Measurements from ENCODE around the gene TLK1. TPM values are rescaled to one million over a fixed set of nuclear protein-coding genes. Genes with fewer than 3 reads are reported as not detected.

The TLK1 gene
- total and polyA plus RNA-seq, 10 of the 15 experiments (the other 5 are each of a cell fraction or from before 2014, with no cell fraction given) = 25.1 to 126 (median 57.3) TPM

DNA sequence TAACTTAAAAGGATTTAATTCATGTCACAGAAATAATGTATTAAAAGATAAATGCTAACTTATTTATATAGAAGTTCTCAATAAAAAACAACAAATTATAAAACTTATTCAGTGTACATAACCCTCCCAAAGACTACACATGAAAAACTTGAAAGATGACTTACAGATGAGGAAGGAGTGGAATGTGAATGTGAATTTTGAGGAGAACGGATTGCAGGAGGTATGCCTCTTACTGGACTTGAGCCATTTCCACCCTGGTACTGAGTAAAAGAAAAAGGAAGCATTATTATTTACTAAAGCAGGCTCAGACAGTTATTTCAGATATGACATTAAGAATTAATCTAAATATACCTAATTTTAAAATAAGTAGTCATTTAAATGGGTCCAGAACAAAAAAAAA lies 104.4 kb downstream of the TLK1 start:
- Histone ChIP-seq H3K4me2 (ENCODE audit: control insufficient read depth, insufficient read depth) (no peak overlapping the region), H3K4me1 (ENCODE audit: control insufficient read depth, insufficient read depth, low read length) (no peaks in the 10 kb centered on the region), H3K9me3 (replicated peaks; ENCODE audit: control insufficient read depth, insufficient read depth, low read length) (no peaks in the 10 kb centered on the region), H3K27me3 (replicated peaks in 1 of 2; ENCODE audit: control insufficient read depth in 2 of 2, insufficient read depth in 2 of 2, low read length in 1 of 2) (no peaks in the 10 kb centered on the region), H3K27ac (ENCODE audit: control insufficient read depth, insufficient read depth) (no peak overlapping the region), H4K20me1 (ENCODE audit: control insufficient read depth, insufficient read depth) (no peaks in the 10 kb centered on the region), H3K4me3 (no peak overlapping the region), H3K36me3 (ENCODE audit: control insufficient read depth in 2 of 2, insufficient read depth in 2 of 2, low read length in 1 of 2) (peaks cover 7 to 47% of the 10 kb centered on the region in 2 experiments), H3K9ac (ENCODE audit: control insufficient read depth, insufficient read depth, low read length) (no peak overlapping the region), H2AFZ (ENCODE audit: control insufficient read depth, low read depth, low read length) (no peak overlapping the region), H3K79me2 (ENCODE audit: control insufficient read depth, insufficient read depth, low read length) (peaks cover 10% of the 10 kb centered on the region)
- ChIA-PET CTCF (no interaction called here), RAD21 (ENCODE audit: unreplicated experiment) (no interaction called here), SMC1A (ENCODE audit: uncharacterized antibody, unreplicated experiment) (no interaction called here), POLR2A (no interaction called here)
- in situ Hi-C loops (cut with MboI) (no loop called here), intact Hi-C loops (cut with micrococcal nuclease; ENCODE audit: unreplicated experiment) (no loop called here)
- no peak for FAIRE-seq
- TF ChIP-seq LARP7 (IDR thresholded peaks at IDR 0.05) (no peak), ASH2L (IDR thresholded peaks at IDR 0.05; ENCODE audit: borderline replicate concordance, low read depth) (no peak)
- WGBS (ENCODE audit: insufficient coverage, insufficient replicate concordance, low lambda C conversion rate, missing lambda C conversion rate) = 96% methylated on average over 1 of the region's 1 CpG
- no peak for ATAC-seq
- no peak for DNase-seq (ENCODE audit: low read depth, low spot score)
- BruUV-seq (replicated peaks) = no TSS peak

DNA sequence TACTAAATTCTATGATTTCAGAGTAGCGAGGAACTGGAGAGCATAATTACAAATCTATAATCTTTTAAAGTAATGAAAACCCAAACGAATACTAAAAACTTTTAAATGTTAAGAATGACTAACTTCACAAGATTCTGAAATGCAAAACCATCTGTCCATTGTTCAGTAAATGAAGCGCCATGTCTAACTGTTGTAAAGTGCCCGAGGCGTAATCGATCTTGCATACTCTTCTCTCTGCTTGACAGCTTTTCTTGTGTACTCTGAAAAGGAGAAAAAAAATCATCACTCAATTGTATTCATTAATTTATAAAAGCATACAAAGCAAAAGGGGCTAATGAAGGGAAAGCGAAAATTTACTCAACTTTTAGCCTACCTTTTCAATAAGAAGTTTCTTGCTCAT lies 111.0 kb downstream of the TLK1 start:
- no peak for FAIRE-seq
- H3K4me3 ChIP-seq = no peak overlapping the region
- ChIA-PET CTCF (interaction anchor here (0.9 kb wide), 1 partner anchor 19 kb away, joined by 3 read pairs; no protein-coding TSS in a partner anchor), RAD21 (ENCODE audit: unreplicated experiment) (no interaction called here), POLR2A (no interaction called here), SMC1A (ENCODE audit: uncharacterized antibody, unreplicated experiment) (interaction anchor here (1.0 to 1.4 kb wide), 4 partner anchors 10 to 367 kb away, joined by 3 to 7 read pairs (median 4); no protein-coding TSS in a partner anchor)
- no peak for ATAC-seq
- BruUV-seq (replicated peaks) = no TSS peak
- no peaks in the 10 kb centered on the region for H3K27me3 ChIP-seq (replicated peaks in 1 of 2; ENCODE audit: control insufficient read depth in 2 of 2, insufficient read depth in 2 of 2, low read length in 1 of 2)
- no peak overlapping the region for H3K27ac ChIP-seq (ENCODE audit: control insufficient read depth, insufficient read depth)
- in situ Hi-C loops (cut with MboI) = no loop called here
- no peaks in the 10 kb centered on the region; the same call in none of the 2 replicates for H3K79me2 ChIP-seq (ENCODE audit: control insufficient read depth, insufficient read depth, low read length)
- DNase-seq (ENCODE audit: low read depth, low spot score) = no peak
- H3K4me2 ChIP-seq (ENCODE audit: control insufficient read depth, insufficient read depth) = no peak overlapping the region
- no peak overlapping the region for H3K9ac ChIP-seq (ENCODE audit: control insufficient read depth, insufficient read depth, low read length)
- intact Hi-C loops (cut with micrococcal nuclease; ENCODE audit: unreplicated experiment) = no loop called here
- 75% methylated on average over 7 of the region's 7 CpGs for WGBS (ENCODE audit: insufficient coverage, insufficient replicate concordance, low lambda C conversion rate, missing lambda C conversion rate)
- H3K4me1 ChIP-seq (ENCODE audit: control insufficient read depth, insufficient read depth, low read length) = no peaks in the 10 kb centered on the region
- no peaks in the 10 kb centered on the region for H4K20me1 ChIP-seq (ENCODE audit: control insufficient read depth, insufficient read depth)
- no peak overlapping the region for H2AFZ ChIP-seq (ENCODE audit: control insufficient read depth, low read depth, low read length)
- no peaks in the 10 kb centered on the region for H3K9me3 ChIP-seq (replicated peaks; ENCODE audit: control insufficient read depth, insufficient read depth, low read length)
- peaks cover 4 to 33% of the 10 kb centered on the region in 2 experiments for H3K36me3 ChIP-seq (ENCODE audit: control insufficient read depth in 2 of 2, insufficient read depth in 2 of 2, low read length in 1 of 2)
- TF ChIP-seq, protein P1, sequence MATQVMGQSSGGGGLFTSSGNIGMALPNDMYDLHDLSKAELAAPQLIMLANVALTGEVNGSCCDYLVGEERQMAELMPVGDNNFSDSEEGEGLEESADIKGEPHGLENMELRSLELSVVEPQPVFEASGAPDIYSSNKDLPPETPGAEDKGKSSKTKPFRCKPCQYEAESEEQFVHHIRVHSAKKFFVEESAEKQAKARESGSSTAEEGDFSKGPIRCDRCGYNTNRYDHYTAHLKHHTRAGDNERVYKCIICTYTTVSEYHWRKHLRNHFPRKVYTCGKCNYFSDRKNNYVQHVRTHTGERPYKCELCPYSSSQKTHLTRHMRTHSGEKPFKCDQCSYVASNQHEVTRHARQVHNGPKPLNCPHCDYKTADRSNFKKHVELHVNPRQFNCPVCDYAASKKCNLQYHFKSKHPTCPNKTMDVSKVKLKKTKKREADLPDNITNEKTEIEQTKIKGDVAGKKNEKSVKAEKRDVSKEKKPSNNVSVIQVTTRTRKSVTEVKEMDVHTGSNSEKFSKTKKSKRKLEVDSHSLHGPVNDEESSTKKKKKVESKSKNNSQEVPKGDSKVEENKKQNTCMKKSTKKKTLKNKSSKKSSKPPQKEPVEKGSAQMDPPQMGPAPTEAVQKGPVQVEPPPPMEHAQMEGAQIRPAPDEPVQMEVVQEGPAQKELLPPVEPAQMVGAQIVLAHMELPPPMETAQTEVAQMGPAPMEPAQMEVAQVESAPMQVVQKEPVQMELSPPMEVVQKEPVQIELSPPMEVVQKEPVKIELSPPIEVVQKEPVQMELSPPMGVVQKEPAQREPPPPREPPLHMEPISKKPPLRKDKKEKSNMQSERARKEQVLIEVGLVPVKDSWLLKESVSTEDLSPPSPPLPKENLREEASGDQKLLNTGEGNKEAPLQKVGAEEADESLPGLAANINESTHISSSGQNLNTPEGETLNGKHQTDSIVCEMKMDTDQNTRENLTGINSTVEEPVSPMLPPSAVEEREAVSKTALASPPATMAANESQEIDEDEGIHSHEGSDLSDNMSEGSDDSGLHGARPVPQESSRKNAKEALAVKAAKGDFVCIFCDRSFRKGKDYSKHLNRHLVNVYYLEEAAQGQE (IDR thresholded peaks at IDR 0.05; ENCODE audit: low read depth, low read length) = no peak
- TF ChIP-seq, protein P2, sequence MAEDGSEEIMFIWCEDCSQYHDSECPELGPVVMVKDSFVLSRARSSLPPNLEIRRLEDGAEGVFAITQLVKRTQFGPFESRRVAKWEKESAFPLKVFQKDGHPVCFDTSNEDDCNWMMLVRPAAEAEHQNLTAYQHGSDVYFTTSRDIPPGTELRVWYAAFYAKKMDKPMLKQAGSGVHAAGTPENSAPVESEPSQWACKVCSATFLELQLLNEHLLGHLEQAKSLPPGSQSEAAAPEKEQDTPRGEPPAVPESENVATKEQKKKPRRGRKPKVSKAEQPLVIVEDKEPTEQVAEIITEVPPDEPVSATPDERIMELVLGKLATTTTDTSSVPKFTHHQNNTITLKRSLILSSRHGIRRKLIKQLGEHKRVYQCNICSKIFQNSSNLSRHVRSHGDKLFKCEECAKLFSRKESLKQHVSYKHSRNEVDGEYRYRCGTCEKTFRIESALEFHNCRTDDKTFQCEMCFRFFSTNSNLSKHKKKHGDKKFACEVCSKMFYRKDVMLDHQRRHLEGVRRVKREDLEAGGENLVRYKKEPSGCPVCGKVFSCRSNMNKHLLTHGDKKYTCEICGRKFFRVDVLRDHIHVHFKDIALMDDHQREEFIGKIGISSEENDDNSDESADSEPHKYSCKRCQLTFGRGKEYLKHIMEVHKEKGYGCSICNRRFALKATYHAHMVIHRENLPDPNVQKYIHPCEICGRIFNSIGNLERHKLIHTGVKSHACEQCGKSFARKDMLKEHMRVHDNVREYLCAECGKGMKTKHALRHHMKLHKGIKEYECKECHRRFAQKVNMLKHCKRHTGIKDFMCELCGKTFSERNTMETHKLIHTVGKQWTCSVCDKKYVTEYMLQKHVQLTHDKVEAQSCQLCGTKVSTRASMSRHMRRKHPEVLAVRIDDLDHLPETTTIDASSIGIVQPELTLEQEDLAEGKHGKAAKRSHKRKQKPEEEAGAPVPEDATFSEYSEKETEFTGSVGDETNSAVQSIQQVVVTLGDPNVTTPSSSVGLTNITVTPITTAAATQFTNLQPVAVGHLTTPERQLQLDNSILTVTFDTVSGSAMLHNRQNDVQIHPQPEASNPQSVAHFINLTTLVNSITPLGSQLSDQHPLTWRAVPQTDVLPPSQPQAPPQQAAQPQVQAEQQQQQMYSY (CRISPR knock-in tag; IDR thresholded peaks at IDR 0.05) = no peak
- no peak for TF ChIP-seq CBFB (IDR thresholded peaks at IDR 0.05; ENCODE audit: low read depth)
- TF ChIP-seq LARP7 (IDR thresholded peaks at IDR 0.05) = no peak
- no peak for TF ChIP-seq WRNIP1 (IDR thresholded peaks at IDR 0.05; ENCODE audit: borderline replicate concordance, low read depth, low read length)
